GM23338 (cell line): ENCODE results near the gene NEK10. TPM values are rescaled to one million over a fixed set of nuclear protein-coding genes. Genes with fewer than 3 reads are reported as not detected.

ENCODE experiments used
- ATAC-seq: fragments of 200-7000 bp; cut with Tn5 transposase; 3 replicates; pipeline ENCODE4 v1.9.1; 2020
- DNase-seq: peaks from one replicate; pipeline ENCODE4 v3.0.0-alpha.2; 2015; ENCODE audit warnings: low spot score
- H2AFZ ChIP-seq: fragments of 200-600 bp; sonication (generic); 2 replicates; pipeline ENCODE4 v1.8.0; 2016; ENCODE audit warnings: antibody characterized with exemption, mild to moderate bottlenecking, moderate library complexity
- H3F3A ChIP-seq: fragments of 200-600 bp; sonication (generic); replicated peaks from 2 replicates; pipeline ENCODE4 v1.8.0; 2017; ENCODE audit warnings: antibody characterized with exemption, mixed run types, low read depth
- H3K27ac ChIP-seq: fragments of 200-600 bp; sonication (generic); 2 replicates; pipeline ENCODE4 v1.6.1; 2016; ENCODE audit warnings: low read depth
- H3K27me3 ChIP-seq: fragments of 200-600 bp; sonication (generic); 2 replicates; pipeline ENCODE4 v1.8.0; 2016; ENCODE audit warnings: mild to moderate bottlenecking, mixed run types, moderate library complexity; ENCODE audit not compliant: insufficient read depth
- H3K36me3 ChIP-seq: fragments of 200-600 bp; sonication (generic); 2 replicates; pipeline ENCODE4 v1.8.0; 2016; ENCODE audit warnings: mild to moderate bottlenecking; ENCODE audit not compliant: insufficient read depth
- H3K4me1 ChIP-seq: fragments of 200-600 bp; sonication (generic); 2 replicates; pipeline ENCODE4 v1.8.0; 2016; ENCODE audit warnings: mild to moderate bottlenecking, moderate library complexity; ENCODE audit not compliant: insufficient read depth
- H3K4me2 ChIP-seq: fragments of 200-600 bp; sonication (generic); 2 replicates; pipeline ENCODE4 v1.7.1; 2017; ENCODE audit warnings: mixed run types
- H3K4me3 ChIP-seq: fragments of 200-600 bp; sonication (generic); 2 replicates; pipeline ENCODE4 v1.6.1; 2016; ENCODE audit warnings: mixed run types
- H3K79me2 ChIP-seq: fragments of 200-600 bp; sonication (generic); replicated peaks from 2 replicates; pipeline ENCODE4 v1.8.0; 2017; ENCODE audit warnings: mild to moderate bottlenecking; ENCODE audit not compliant: insufficient read depth
- H3K9me2 ChIP-seq: fragments of 200-600 bp; sonication (generic); 2 replicates; pipeline ENCODE4 v1.8.0; 2017; ENCODE audit not compliant: insufficient read depth
- H4K20me1 ChIP-seq: fragments of 200-600 bp; sonication (generic); replicated peaks from 2 replicates; pipeline ENCODE4 v1.8.0; 2017; ENCODE audit warnings: mild to moderate bottlenecking; ENCODE audit not compliant: insufficient read depth
- H3K27ac Mint-ChIP-seq: 2 replicates; pipeline ENCODE4 v1.8.0; 2020; ENCODE audit warnings: inconsistent platforms, mild to moderate bottlenecking, moderate library complexity, mixed read lengths
- H3K27me3 Mint-ChIP-seq: 3 replicates; pipeline ENCODE4 v1.8.0; 2022; ENCODE audit warnings: low read depth, mild to moderate bottlenecking, moderate library complexity, mixed read lengths, inconsistent platforms; ENCODE audit not compliant: insufficient read depth, poor library complexity
- H3K36me3 Mint-ChIP-seq: 3 replicates; pipeline ENCODE4 v1.8.0; 2021; ENCODE audit warnings: low read depth, mild to moderate bottlenecking, inconsistent platforms, moderate library complexity, mixed read lengths
- H3K4me1 Mint-ChIP-seq: 3 replicates; pipeline ENCODE4 v1.8.0; 2020; ENCODE audit warnings: mild to moderate bottlenecking, inconsistent platforms, mixed read lengths
- H3K4me3 Mint-ChIP-seq: 3 replicates; pipeline ENCODE4 v1.8.0; 2021; ENCODE audit warnings: moderate library complexity, mild to moderate bottlenecking, inconsistent platforms, mixed read lengths
- H3K9me3 Mint-ChIP-seq: 3 replicates; pipeline ENCODE4 v1.8.0; 2020; ENCODE audit warnings: moderate library complexity, mild to moderate bottlenecking, inconsistent platforms, mixed read lengths
- CREB1 ChIP-seq: fragments of 250-450 bp; sonication (Bioruptor Pico); IDR thresholded peaks from 2 replicates; pipeline ENCODE4 v1.5.0; 2020; ENCODE audit warnings: low read depth, mild to moderate bottlenecking, moderate library complexity
- CTCF ChIP-seq, 2 experiments: fragments of 200-600 bp in 1 of 2; sonication (generic) in 1 of 2; conservative IDR thresholded peaks; 2 replicates each; pipeline versions ENCODE4 v1.5.1 to v1.6.1; 2016 to 2017; ENCODE audit warnings: antibody characterized with exemption in 2 of 2, low read depth in 2 of 2, mild to moderate bottlenecking in 2 of 2, moderate library complexity in 1 of 2
- EZH2phosphoT487 ChIP-seq: fragments of 200-600 bp; sonication (generic); IDR thresholded peaks from one replicate; pipeline ENCODE4 v1.8.1; 2018; ENCODE audit warnings: antibody characterized with exemption; ENCODE audit not compliant: unreplicated experiment
- NANOG ChIP-seq: IDR thresholded peaks from 2 replicates; pipeline ENCODE4 v1.6.1; 2016; ENCODE audit warnings: antibody characterized with exemption, borderline replicate concordance
- POLR2AphosphoS5 ChIP-seq: IDR thresholded peaks from 2 replicates; pipeline ENCODE4 v1.6.1; 2016; ENCODE audit warnings: antibody characterized with exemption, low read depth
- REST ChIP-seq: IDR thresholded peaks from one replicate; pipeline ENCODE4 v1.6.1; 2018; ENCODE audit warnings: antibody characterized with exemption; ENCODE audit not compliant: unreplicated experiment
- ZNF114 ChIP-seq: fragments of 250-450 bp; sonication (Bioruptor Pico); IDR thresholded peaks from 2 replicates; pipeline ENCODE4 v1.5.0; 2020; ENCODE audit warnings: mild to moderate bottlenecking, moderate library complexity
- ZNF331 ChIP-seq: fragments of 250-450 bp; sonication (Bioruptor Pico); IDR thresholded peaks from 2 replicates; pipeline ENCODE4 v1.5.0; 2020; ENCODE audit warnings: low read depth, mild to moderate bottlenecking, moderate library complexity
- ZNF462 ChIP-seq: fragments of 250-450 bp; sonication (Bioruptor Pico); IDR thresholded peaks from 2 replicates; pipeline ENCODE4 v1.5.0; 2020; ENCODE audit warnings: mild to moderate bottlenecking, moderate library complexity
- polyA plus RNA-seq: library from polyadenylated mRNA; unstranded; fragments of >200 nt; fragmentation: Nextera tagmentation; extraction: Ambion mirVana; gene quantifications from 2 replicates; pipeline ENCODE4 v1.2.1, GENCODE V29; 2016
- total RNA-seq: library from RNA; depleted of rRNA; stranded (reverse); fragments of >200 nt; shearing (Covaris generic); gene quantifications from 2 replicates; pipeline ENCODE4 v1.2.3, GENCODE V29; 2014

The NEK10 gene
- total and polyA plus RNA-seq, 2 experiments from 2014 or later, result 0.55 to 2.0 TPM

GRCh38 chr3:27097182-27097581 lies 272.0 kb downstream of the NEK10 start:
- Histone ChIP-seq H3K27ac (no peak overlapping the region), H3K36me3 (no peaks in the 10 kb centered on the region), H3K9me2 (peaks cover 22% of the 10 kb centered on the region), H2AFZ (no peak overlapping the region), H3F3A (no peaks in the 10 kb centered on the region), H3K79me2 (no peaks in the 10 kb centered on the region), H3K27me3 (no peaks in the 10 kb centered on the region), H3K4me2 (no peak overlapping the region), H3K4me1 (no peaks in the 10 kb centered on the region), H3K4me3 (no peak overlapping the region), H4K20me1 (no peaks in the 10 kb centered on the region)
- Mint-ChIP-seq H3K27ac (no peak overlapping the region), H3K4me3 (no peak overlapping the region), H3K27me3 (no peaks in the 10 kb centered on the region), H3K4me1 (peaks cover 3% of the 10 kb centered on the region; the same call in 1 of the 3 replicates), H3K36me3 (peaks cover 4% of the 10 kb centered on the region; the same call in 1 of the 3 replicates), H3K9me3 (no peaks in the 10 kb centered on the region; the same call in 2 of the 3 replicates)
- DNase-seq, result no peak
- ATAC-seq, result no peak
- TF ChIP-seq NANOG, result no peak
- no peak for TF ChIP-seq EZH2phosphoT487

- Histone ChIP-seq H2AFZ (peak overlapping the region; percentile 59; the same call in 1 of the 2 replicates), H3K27me3 (no peaks in the 10 kb centered on the region), H3K79me2 (no peaks in the 10 kb centered on the region), H3K4me2 (no peak overlapping the region), H3K9me2 (peaks cover 15% of the 10 kb centered on the region), H3K4me1 (peaks cover 3% of the 10 kb centered on the region), H4K20me1 (no peaks in the 10 kb centered on the region), H3F3A (no peaks in the 10 kb centered on the region), H3K36me3 (no peaks in the 10 kb centered on the region; the same call in 1 of the 2 replicates), H3K4me3 (no peak overlapping the region), H3K27ac (no peak overlapping the region)
- peaks cover 10% of the 10 kb centered on the region for H3K4me1 Mint-ChIP-seq
- no peaks in the 10 kb centered on the region for H3K27me3 Mint-ChIP-seq
- H3K27ac Mint-ChIP-seq, result no peak overlapping the region
- no peak for DNase-seq
- H3K36me3 Mint-ChIP-seq, result peaks cover 11% of the 10 kb centered on the region; the same call in 1 of the 3 replicates
- H3K4me3 Mint-ChIP-seq, result no peak overlapping the region
- ATAC-seq, result no peak
- H3K9me3 Mint-ChIP-seq, result peaks cover 6% of the 10 kb centered on the region
- TF ChIP-seq ZNF331 (CRISPR knock-in tag), result no peak
- no peak for TF ChIP-seq REST
- TF ChIP-seq NANOG, result no peak
- TF ChIP-seq ZNF462, result no peak
- TF ChIP-seq ZNF114 (CRISPR knock-in tag), result no peak
- TF ChIP-seq POLR2AphosphoS5, result no peak
- TF ChIP-seq CREB1, result no peak
- no peak for TF ChIP-seq EZH2phosphoT487
- no peak for TF ChIP-seq CTCF (conservative IDR thresholded peaks at IDR 0.05; ENCODE audit: low read depth in 2 of 2)
Observed at GRCh38 chr3:27095553-27096222, 273.5 kb downstream of the NEK10 start.
